HG03565 (cell line): Measurements from ENCODE around the gene PFKP.
"Not testable (repeated sequence)": the region's sequence is repeated elsewhere in the genome, so short reads cannot be mapped to it uniquely, and the experiment has no call there.

Source experiments
- ATAC-seq: cut with Tn5 transposase; IDR thresholded peaks from one replicate; pipeline ENCODE4 v1.9.1; 2021; ENCODE audit warnings: mild to moderate bottlenecking, moderate library complexity; ENCODE audit not compliant: unreplicated experiment

The PFKP gene

GRCh38 chr10:3095373-3096139 lies 28.2 kb downstream of the PFKP start:
- peak; percentile 68 for ATAC-seq

GRCh38 chr10:3096149-3096548 lies 28.8 kb downstream of the PFKP start:
- no peak for ATAC-seq

GRCh38 chr10:3097160-3097559 lies 29.8 kb downstream of the PFKP start:
- no peak for ATAC-seq

GRCh38 chr10:3098689-3099088 lies 31.3 kb downstream of the PFKP start:
- ATAC-seq: no peak

- no peak for ATAC-seq
These were observed 32.1 kb downstream of the PFKP start for GRCh38 chr10:3099291-3100092.

GRCh38 chr10:3100093-3100792 lies 32.9 kb downstream of the PFKP start:
- no peak for ATAC-seq

GRCh38 chr10:3100856-3101640 lies 33.7 kb downstream of the PFKP start:
- no peak for ATAC-seq

GRCh38 chr10:3102720-3103427 lies 35.5 kb downstream of the PFKP start:
- no peak for ATAC-seq

GRCh38 chr10:3103646-3104045 lies 36.3 kb downstream of the PFKP start:
- ATAC-seq: no peak

GRCh38 chr10:3104251-3104918 lies 37.0 kb downstream of the PFKP start:
- ATAC-seq: no peak

- ATAC-seq: no peak
These were observed 37.8 kb downstream of the PFKP start for GRCh38 chr10:3105166-3105565.

GRCh38 chr10:3105905-3106304 lies 38.6 kb downstream of the PFKP start:
- ATAC-seq: no peak

GRCh38 chr10:3106328-3106727 lies 39.0 kb downstream of the PFKP start:
- not testable (repeated sequence) for ATAC-seq

- ATAC-seq: no peak
These were observed 39.6 kb downstream of the PFKP start for GRCh38 chr10:3106928-3107425.

GRCh38 chr10:3107426-3107961 lies 40.1 kb downstream of the PFKP start:
- no peak for ATAC-seq

- ATAC-seq: no peak
These were observed 40.7 kb downstream of the PFKP start for GRCh38 chr10:3108033-3108432.

GRCh38 chr10:3108575-3109105 lies 41.3 kb downstream of the PFKP start:
- ATAC-seq: no peak

GRCh38 chr10:3109196-3109595 lies 41.8 kb downstream of the PFKP start:
- ATAC-seq: no peak

- ATAC-seq: no peak
These were observed 42.3 kb downstream of the PFKP start for GRCh38 chr10:3109633-3110032.
